Endothelial cell (in vitro differentiated cells): ENCODE data around the gene SRC. TPM values are rescaled to one million over a fixed set of nuclear protein-coding genes. Genes with fewer than 3 reads are reported as not detected.
A peak's percentile ranks its signal among the peaks of the same experiment; 100 is the strongest.

Experiments used
- DNase-seq: peaks from one replicate; pipeline ENCODE4 v3.0.0; 2021; ENCODE audit warnings: low spot score
- H3K27ac Mint-ChIP-seq: one replicate; pipeline ENCODE4 v1.8.0; 2021; ENCODE audit warnings: mixed read lengths, inconsistent platforms; ENCODE audit not compliant: unreplicated experiment
- H3K27me3 Mint-ChIP-seq: one replicate; pipeline ENCODE4 v1.8.0; 2021; ENCODE audit warnings: mild to moderate bottlenecking, moderate library complexity, mixed read lengths, inconsistent platforms; ENCODE audit not compliant: unreplicated experiment
- H3K36me3 Mint-ChIP-seq: one replicate; pipeline ENCODE4 v1.8.0; 2021; ENCODE audit warnings: mild to moderate bottlenecking, low read depth, mixed read lengths, inconsistent platforms; ENCODE audit not compliant: unreplicated experiment
- H3K4me1 Mint-ChIP-seq: one replicate; pipeline ENCODE4 v1.8.0; 2021; ENCODE audit warnings: mild to moderate bottlenecking, mixed read lengths, inconsistent platforms; ENCODE audit not compliant: unreplicated experiment
- H3K4me3 Mint-ChIP-seq: one replicate; pipeline ENCODE4 v1.8.0; 2021; ENCODE audit warnings: mild to moderate bottlenecking, mixed read lengths, inconsistent platforms; ENCODE audit not compliant: unreplicated experiment
- H3K9me3 Mint-ChIP-seq: one replicate; pipeline ENCODE4 v1.8.0; 2021; ENCODE audit warnings: mixed read lengths, inconsistent platforms; ENCODE audit not compliant: unreplicated experiment
- CTCF ChIP-seq: fragments of 200-600 bp; sonication (generic); IDR thresholded peaks from one replicate; pipeline ENCODE4 v1.5.0; 2021; ENCODE audit warnings: antibody characterized with exemption; ENCODE audit not compliant: unreplicated experiment
- total RNA-seq: library from RNA; stranded (reverse); fragmentation: NEBNext Ultra II Directional; extraction: Animal tissue kit (Norgen Biotek cat#: 25700); gene quantifications from one replicate; pipeline ENCODE4 v1.2.1, GENCODE V29; 2021; ENCODE audit not compliant: unreplicated experiment

Gene SRC
- total RNA-seq, 1 donor from 2014 or later: 60.8 TPM

- Mint-ChIP-seq H3K9me3 (no peaks in the 10 kb centered on the region), H3K4me1 (peaks cover 21% of the 10 kb centered on the region), H3K27me3 (peaks cover 6% of the 10 kb centered on the region), H3K4me3 (no peak overlapping the region), H3K27ac (no peak overlapping the region), H3K36me3 (peaks cover 4% of the 10 kb centered on the region)
- TF ChIP-seq CTCF: no peak
- no peak for DNase-seq
These were observed 97.0 kb downstream of the SRC start for GRCh38 chr20:37442986-37443385.

DNA sequence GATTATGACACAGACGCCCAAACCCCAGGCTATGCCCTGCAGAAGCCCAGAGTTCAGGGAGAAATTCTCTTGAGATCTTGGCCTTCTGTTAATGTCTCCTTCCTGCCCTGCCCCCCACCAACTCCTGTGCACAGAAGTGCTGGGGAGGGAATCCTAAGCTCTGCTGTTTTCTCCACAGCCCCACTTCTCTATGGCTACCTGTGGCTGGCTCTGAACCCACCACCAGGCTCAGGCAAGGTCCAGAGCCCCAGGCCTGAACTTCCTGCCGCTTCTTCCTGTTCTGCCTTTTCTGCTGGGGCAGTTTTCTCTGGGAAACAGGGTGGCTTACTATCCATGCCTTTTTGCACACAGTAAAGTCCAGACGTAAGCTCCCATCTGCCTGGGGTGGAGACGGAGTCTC is 97.7 kb downstream of the SRC start:
- Mint-ChIP-seq H3K27me3 (peaks cover 6% of the 10 kb centered on the region), H3K27ac (no peak overlapping the region), H3K4me3 (no peak overlapping the region), H3K36me3 (peaks cover 4% of the 10 kb centered on the region), H3K4me1 (peaks cover 18% of the 10 kb centered on the region), H3K9me3 (no peaks in the 10 kb centered on the region)
- no peak for TF ChIP-seq CTCF
- DNase-seq: no peak

DNA sequence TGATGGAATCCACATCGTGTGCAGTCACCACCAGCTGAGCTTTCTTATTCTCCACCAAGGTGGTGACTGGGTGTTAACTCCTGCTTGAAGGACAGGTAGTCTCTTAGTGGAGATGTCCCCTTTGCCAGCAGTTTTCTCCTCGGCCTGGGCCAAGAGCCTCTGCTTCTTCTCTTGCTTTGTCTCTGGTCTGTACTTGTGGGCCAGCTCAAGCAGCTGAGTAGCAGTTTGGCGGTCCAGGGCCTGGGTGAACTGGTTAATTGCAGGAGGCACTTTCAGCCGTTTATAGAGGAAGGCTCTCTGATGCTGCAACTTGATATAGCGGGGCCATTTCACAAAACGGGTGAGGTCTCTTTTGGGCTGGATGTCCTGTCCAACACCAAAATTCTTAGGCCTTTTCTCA is 99.1 kb downstream of the SRC start:
- TF ChIP-seq CTCF: no peak
- no peaks in the 10 kb centered on the region for H3K9me3 Mint-ChIP-seq
- H3K27me3 Mint-ChIP-seq: peaks cover 5% of the 10 kb centered on the region
- H3K36me3 Mint-ChIP-seq: no peaks in the 10 kb centered on the region
- peaks cover 4% of the 10 kb centered on the region for H3K4me1 Mint-ChIP-seq
- no peak overlapping the region for H3K4me3 Mint-ChIP-seq
- no peak overlapping the region for H3K27ac Mint-ChIP-seq
- DNase-seq: no peak

GRCh38 chr20:37446286-37447032 is 100.5 kb downstream of the SRC start:
- peaks cover 5% of the 10 kb centered on the region for H3K27me3 Mint-ChIP-seq
- H3K27ac Mint-ChIP-seq: no peak overlapping the region
- peak overlapping the region; percentile 27 for H3K4me3 Mint-ChIP-seq
- no peaks in the 10 kb centered on the region for H3K9me3 Mint-ChIP-seq
- no peaks in the 10 kb centered on the region for H3K4me1 Mint-ChIP-seq
- no peak for DNase-seq
- no peaks in the 10 kb centered on the region for H3K36me3 Mint-ChIP-seq
- TF ChIP-seq CTCF: no peak

- no peak for DNase-seq
- no peaks in the 10 kb centered on the region for H3K9me3 Mint-ChIP-seq
- no peaks in the 10 kb centered on the region for H3K4me1 Mint-ChIP-seq
- no peak overlapping the region for H3K27ac Mint-ChIP-seq
- H3K27me3 Mint-ChIP-seq: peaks cover 5% of the 10 kb centered on the region
- no peaks in the 10 kb centered on the region for H3K36me3 Mint-ChIP-seq
- no peak for TF ChIP-seq CTCF
- H3K4me3 Mint-ChIP-seq: no peak overlapping the region
These were observed 101.7 kb downstream of the SRC start for GRCh38 chr20:37447688-37448087.
